ENCODE measurements around the gene IQCM.

Gene IQCM

GRCh38 chr4:149711593-149712365 lies 103.9 kb downstream of the IQCM start:
- no peak overlapping the region for H3K27ac ChIP-seq (ENCODE audit: extremely low read depth, low read depth, low read length)
- CTCF ChIA-PET = no interaction called here
- POLR2A ChIA-PET = no interaction called here
- H3K4me1 ChIP-seq (ENCODE audit: control insufficient read depth, insufficient read depth, low read length) = no peaks in the 10 kb centered on the region
- H3K36me3 ChIP-seq (ENCODE audit: control insufficient read depth in 2 of 2, insufficient read depth in 1 of 2, low read length in 2 of 2) = no peaks in the 10 kb centered on the region
- TF ChIP-seq ZNF23 (tag by site-specific recombination; IDR thresholded peaks at IDR 0.05; ENCODE audit: borderline replicate concordance) = no peak
- no peak overlapping the region for H3K4me3 ChIP-seq (ENCODE audit: low read depth, low read length)
- no peaks in the 10 kb centered on the region for H3K9me3 ChIP-seq (ENCODE audit: control insufficient read depth, insufficient read depth, low read depth, low read length)

- no peaks in the 10 kb centered on the region for H3K4me1 ChIP-seq (ENCODE audit: control insufficient read depth, insufficient read depth, low read length)
- ChIA-PET CTCF (interaction anchor here (0.6 kb wide), 1 partner anchor 419 kb away, joined by 3 read pairs; no protein-coding TSS in a partner anchor), POLR2A (no interaction called here)
- H3K9me3 ChIP-seq (ENCODE audit: control insufficient read depth, insufficient read depth, low read depth, low read length) = no peaks in the 10 kb centered on the region
- H3K27ac ChIP-seq (ENCODE audit: extremely low read depth, low read depth, low read length) = no peak overlapping the region
- H3K4me3 ChIP-seq (ENCODE audit: low read depth, low read length) = no peak overlapping the region
- H3K36me3 ChIP-seq (ENCODE audit: control insufficient read depth in 2 of 2, insufficient read depth in 1 of 2, low read length in 2 of 2) = no peaks in the 10 kb centered on the region
- TF ChIP-seq HOXD13 (CRISPR knock-in tag; IDR thresholded peaks at IDR 0.05; ENCODE audit: borderline replicate concordance) = no peak
- TF ChIP-seq ZNF223 (tag by site-specific recombination; IDR thresholded peaks at IDR 0.05) = no peak
- TF ChIP-seq GLIS1 (tag by site-specific recombination; IDR thresholded peaks at IDR 0.05) = no peak
- no peak for TF ChIP-seq ZNF350 (tag by site-specific recombination; IDR thresholded peaks at IDR 0.05)
- TF ChIP-seq ZNF16 (tag by site-specific recombination; IDR thresholded peaks at IDR 0.05; ENCODE audit: low read depth) = no peak
- no peak for TF ChIP-seq ZNF2 (tag by site-specific recombination; IDR thresholded peaks at IDR 0.05)
- TF ChIP-seq PRDM4 (tag by site-specific recombination; IDR thresholded peaks at IDR 0.05) = no peak
Measured at GRCh38 chr4:149709640-149710039, 106.0 kb downstream of the IQCM start.

DNA sequence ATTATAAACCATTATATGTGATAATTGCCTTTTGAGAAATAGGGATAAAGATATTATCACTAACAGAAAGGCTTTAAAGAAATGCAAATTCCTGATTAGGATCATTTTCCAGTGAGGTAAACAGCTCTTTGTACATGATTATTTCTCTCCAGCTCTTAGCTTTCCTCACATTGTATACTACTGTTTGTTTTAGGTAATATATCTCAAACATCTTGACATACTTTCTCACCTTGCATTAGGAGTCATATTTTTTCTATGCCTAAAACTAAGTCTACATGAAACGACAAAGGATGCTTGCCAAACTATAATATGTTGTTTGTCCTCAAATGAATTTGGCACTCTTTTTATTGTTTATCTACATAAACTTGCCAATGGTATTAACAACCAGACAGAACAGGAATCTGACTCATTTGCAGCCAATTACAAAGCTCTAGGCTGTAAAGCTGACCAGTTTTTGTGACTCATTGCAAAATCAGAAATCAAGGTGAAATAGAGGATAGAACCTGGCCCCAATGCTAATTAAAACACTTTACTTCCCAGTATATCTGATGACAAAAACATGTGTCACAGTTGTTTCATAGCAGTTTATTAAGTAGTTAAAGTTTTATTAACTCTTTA lies 107.0 kb downstream of the IQCM start:
- Histone ChIP-seq H3K36me3 (ENCODE audit: control insufficient read depth in 2 of 2, insufficient read depth in 1 of 2, low read length in 2 of 2) (no peaks in the 10 kb centered on the region), H3K4me3 (ENCODE audit: low read depth, low read length) (no peak overlapping the region), H3K9me3 (ENCODE audit: control insufficient read depth, insufficient read depth, low read depth, low read length) (no peaks in the 10 kb centered on the region), H3K27ac (ENCODE audit: extremely low read depth, low read depth, low read length) (no peak overlapping the region), H3K4me1 (ENCODE audit: control insufficient read depth, insufficient read depth, low read length) (no peaks in the 10 kb centered on the region)
- ChIA-PET POLR2A (no interaction called here), CTCF (no interaction called here)
- TF ChIP-seq ZNF157 (tag by site-specific recombination; IDR thresholded peaks at IDR 0.05) = no peak
- no peak for TF ChIP-seq ZNF677 (tag by site-specific recombination; IDR thresholded peaks at IDR 0.05)
- TF ChIP-seq ZNF404 (tag by site-specific recombination; IDR thresholded peaks at IDR 0.05) = no peak
- TF ChIP-seq ZNF670 (tag by site-specific recombination; IDR thresholded peaks at IDR 0.05; ENCODE audit: low read depth) = no peak
- TF ChIP-seq ZNF658 (tag by site-specific recombination; IDR thresholded peaks at IDR 0.05) = no peak
- TF ChIP-seq SALL2 (tag by site-specific recombination; IDR thresholded peaks at IDR 0.05; ENCODE audit: borderline replicate concordance) = no peak
- no peak for TF ChIP-seq BCL11B (tag by site-specific recombination; IDR thresholded peaks at IDR 0.05; ENCODE audit: low read depth)
- TF ChIP-seq ZNF16 (tag by site-specific recombination; IDR thresholded peaks at IDR 0.05; ENCODE audit: low read depth) = no peak
- no peak for TF ChIP-seq ZSCAN18 (tag by site-specific recombination; IDR thresholded peaks at IDR 0.05)
- no peak for TF ChIP-seq GFI1B (tag by site-specific recombination; IDR thresholded peaks at IDR 0.05)
- no peak for TF ChIP-seq ZSCAN30 (tag by site-specific recombination; IDR thresholded peaks at IDR 0.05)
- no peak for TF ChIP-seq ZNF175 (tag by site-specific recombination; IDR thresholded peaks at IDR 0.05)
- no peak for TF ChIP-seq KLF17 (tag by site-specific recombination; IDR thresholded peaks at IDR 0.05)
- TF ChIP-seq YY2 (tag by site-specific recombination; IDR thresholded peaks at IDR 0.05) = no peak
- TF ChIP-seq ZNF10 (tag by site-specific recombination; IDR thresholded peaks at IDR 0.05) = no peak
